ENCODE data around the gene CRABP2.

GRCh38 chr1:156676820-156677615, 28.4 kb downstream of the CRABP2 start, which contains the start of gene NES:
- TF ChIP-seq CTCF (IDR thresholded peaks at IDR 0.05) (no peak), POLR2A (IDR thresholded peaks at IDR 0.05) (peak in 1 of 2 donors; percentile 58)

Data from heart left ventricle (tissue), 13 donors.